VCaP (cell line): Measurements from ENCODE around the gene PREX1.

Experiments used
- H3K27ac ChIP-seq: fragments of 450-650 bp; 2 replicates; pipeline ENCODE4 v1.5.1; 2017
- TF ChIP-seq, protein P1 (sequence below): fragments of 450-650 bp; conservative IDR thresholded peaks from 2 replicates; pipeline ENCODE4 v1.5.1; 2017; ENCODE audit warnings: mild to moderate bottlenecking, moderate library complexity

Gene PREX1

DNA sequence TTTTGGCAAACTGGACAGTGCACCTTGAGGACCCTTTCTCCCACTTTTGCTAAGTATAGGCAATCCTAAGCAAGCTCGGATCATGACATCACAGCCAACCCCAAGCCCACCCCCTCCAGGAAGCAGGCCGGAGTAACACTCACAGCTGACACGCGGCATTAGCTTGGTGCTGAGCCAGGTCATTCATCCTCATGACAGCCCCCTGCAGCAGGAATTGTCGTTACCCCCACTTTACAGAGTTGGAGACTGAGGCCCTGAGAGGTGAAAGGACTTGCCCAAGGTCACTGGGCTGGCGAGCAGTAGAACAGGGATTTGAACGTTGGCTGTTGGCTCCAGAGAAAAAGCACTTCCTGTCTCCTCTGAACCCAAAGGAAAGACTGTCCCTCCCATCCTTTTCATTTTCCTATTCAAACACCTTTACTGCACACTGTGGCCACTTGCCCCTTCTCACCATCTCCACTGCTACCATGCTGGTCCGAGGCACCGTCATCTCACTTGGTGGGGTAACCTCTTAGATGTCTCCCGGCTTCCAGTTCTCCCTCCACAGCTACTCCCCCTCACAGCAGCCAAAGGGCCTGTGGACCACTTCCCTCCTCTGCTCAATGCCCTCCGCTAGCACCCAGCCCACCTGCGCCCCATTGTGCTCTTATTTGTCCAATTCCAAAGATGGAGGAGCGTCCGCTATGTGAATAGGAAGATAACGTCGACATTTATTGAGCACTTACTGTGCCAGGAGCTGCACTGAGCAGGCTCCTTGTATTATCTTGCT lies 84.7 kb downstream of the PREX1 start:
- TF ChIP-seq, protein P1, sequence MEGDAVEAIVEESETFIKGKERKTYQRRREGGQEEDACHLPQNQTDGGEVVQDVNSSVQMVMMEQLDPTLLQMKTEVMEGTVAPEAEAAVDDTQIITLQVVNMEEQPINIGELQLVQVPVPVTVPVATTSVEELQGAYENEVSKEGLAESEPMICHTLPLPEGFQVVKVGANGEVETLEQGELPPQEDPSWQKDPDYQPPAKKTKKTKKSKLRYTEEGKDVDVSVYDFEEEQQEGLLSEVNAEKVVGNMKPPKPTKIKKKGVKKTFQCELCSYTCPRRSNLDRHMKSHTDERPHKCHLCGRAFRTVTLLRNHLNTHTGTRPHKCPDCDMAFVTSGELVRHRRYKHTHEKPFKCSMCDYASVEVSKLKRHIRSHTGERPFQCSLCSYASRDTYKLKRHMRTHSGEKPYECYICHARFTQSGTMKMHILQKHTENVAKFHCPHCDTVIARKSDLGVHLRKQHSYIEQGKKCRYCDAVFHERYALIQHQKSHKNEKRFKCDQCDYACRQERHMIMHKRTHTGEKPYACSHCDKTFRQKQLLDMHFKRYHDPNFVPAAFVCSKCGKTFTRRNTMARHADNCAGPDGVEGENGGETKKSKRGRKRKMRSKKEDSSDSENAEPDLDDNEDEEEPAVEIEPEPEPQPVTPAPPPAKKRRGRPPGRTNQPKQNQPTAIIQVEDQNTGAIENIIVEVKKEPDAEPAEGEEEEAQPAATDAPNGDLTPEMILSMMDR, result no peak
- H3K27ac ChIP-seq, result no peak overlapping the region

DNA sequence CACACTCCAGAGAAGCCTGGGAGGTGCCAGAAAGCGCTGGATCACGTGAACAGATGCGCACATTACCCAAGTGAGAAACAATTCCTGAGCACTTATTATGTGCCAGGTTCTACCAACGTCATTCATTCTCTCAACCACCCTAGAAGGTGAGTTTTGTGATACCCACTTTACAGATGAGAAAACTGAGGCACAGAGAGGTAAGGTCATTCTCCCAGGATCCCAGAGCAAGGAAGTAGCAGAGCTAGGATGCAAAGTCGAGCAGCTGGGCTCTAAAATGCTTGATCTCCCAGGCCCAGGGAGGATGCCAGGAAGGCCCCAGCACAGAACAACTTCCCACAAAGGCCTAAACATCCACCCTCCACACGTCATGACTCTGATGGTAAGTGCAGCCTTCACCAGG lies 85.6 kb downstream of the PREX1 start:
- TF ChIP-seq, protein P1, result no peak
- H3K27ac ChIP-seq, result no peak overlapping the region

DNA sequence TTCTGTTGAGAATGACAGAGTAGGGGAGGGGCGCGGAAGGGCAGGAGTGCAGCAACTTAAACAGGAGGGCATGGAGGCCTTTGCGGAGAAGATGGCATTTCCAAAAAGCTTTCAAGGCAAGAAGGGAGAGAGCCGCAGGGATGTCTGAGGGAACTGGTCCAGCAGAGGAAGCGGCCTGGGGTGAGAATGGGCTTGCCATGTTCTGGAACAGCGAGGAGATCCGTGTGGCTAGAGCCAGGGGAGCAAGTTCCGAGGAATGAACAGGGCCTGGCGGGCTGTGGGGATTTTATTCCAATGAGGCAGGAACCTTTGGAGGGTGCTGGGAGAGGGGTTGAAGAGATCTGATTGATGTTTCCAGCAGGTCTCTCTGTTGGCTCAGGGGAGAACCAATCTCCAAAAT lies 86.1 kb downstream of the PREX1 start:
- no peak overlapping the region for H3K27ac ChIP-seq
- TF ChIP-seq, protein P1, result no peak

GRCh38 chr20:48740712-48741111 lies 87.1 kb downstream of the PREX1 start:
- TF ChIP-seq, protein P1, result no peak
- no peak overlapping the region for H3K27ac ChIP-seq

- TF ChIP-seq, protein P1, result no peak
- no peak overlapping the region for H3K27ac ChIP-seq
Measured at GRCh38 chr20:48740292-48740649, 87.5 kb downstream of the PREX1 start.

DNA sequence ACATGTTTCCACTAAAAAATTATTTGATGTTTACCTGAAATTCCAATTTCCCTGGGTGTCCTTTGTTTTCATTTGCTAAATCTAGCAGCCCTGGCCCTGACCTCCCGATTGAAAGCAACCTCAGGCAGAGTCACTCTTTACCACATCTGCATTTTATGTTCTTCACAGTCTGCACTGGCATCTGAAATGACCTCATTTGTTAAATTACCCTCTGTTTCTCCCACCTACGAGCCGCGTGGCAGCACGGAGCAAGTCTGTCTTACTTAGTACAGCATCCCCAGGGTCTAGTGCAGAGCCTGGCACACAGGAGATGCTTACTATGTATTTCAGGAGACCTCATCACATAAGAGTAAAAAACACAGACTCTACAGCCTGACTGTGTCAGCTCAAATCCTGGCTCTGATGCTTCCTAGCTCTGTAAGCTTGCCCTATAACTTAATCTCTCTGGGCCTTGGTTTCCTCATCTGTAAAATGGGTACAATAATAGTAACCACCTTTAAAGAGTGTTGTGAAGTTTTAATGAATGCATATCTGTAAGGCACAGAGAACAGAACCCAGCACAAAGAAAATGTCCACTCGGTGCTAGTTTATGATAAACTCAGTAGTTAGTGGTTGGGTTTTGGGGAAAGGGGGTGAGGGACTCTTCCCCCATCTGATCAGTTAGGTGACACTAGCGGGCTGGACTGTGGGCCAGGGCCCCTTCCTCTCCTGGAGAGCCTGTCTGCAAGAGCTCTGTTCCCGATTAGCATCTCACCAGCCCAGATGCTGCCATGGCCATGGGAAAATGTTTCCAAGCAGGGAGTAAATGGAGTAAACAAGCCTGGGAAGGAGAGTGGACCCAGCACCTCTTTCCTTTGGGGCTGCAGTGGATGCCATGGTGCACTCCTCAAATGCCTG lies 88.2 kb downstream of the PREX1 start:
- TF ChIP-seq, protein P1, result no peak
- no peak overlapping the region for H3K27ac ChIP-seq

DNA sequence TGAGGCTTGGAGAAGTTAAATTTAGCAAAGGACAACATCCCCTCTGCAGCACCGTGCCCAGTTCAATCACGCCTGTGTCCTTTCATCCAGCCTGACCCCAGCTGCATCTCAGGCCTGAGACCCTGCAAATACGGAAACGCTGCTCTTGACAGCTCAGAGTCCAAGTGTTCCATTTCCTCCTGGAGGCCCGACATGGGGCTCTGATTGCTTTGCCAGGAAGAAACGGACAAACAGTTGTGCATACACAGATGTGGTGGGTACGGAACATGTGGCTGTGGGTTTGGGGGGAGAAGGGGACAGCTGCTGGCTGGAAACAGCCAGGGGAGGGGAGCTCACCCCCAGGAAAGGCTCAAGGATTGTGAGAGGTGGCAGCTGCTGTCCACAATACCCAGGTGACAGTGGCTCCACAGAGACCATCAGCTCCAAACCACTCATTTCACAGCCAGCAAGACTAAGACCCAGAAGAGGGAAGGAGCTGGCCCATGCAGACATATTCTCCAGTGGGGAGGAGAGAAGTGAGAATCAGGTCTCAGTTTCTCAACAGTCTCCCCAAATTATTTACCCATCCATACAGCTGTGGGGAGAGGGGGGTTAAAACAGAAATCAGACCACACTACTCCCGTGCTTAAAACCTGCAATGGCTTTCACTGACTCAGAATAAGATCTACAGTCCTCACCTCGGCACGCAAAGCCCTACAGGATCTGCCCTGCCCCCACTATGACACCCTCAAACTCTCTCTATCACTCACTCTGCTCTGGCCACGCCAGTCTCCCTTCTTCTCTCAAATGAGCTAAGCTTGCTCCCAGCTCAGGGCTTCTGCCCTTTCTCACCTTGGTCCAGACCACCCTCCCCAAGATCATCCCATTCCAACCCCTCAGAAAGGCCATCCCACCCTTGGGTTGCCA lies 89.1 kb downstream of the PREX1 start:
- H3K27ac ChIP-seq, result no peak overlapping the region

More for the DNA sequence above, 89.1 kb downstream of the PREX1 start:
- TF ChIP-seq, protein P1, result no peak
